GM13976 (cell line): ENCODE data around the gene CKM.

Experiments used
- DNase-seq: peaks from one replicate; pipeline ENCODE4 v3.0.0; 2012; ENCODE audit warnings: low spot score
- CTCF ChIP-seq: IDR thresholded peaks from 2 replicates; pipeline ENCODE4 v1.5.1; 2012; ENCODE audit warnings: borderline replicate concordance, mild to moderate bottlenecking; ENCODE audit not compliant: insufficient read depth; ENCODE audit errors: extremely low read depth, missing control alignments, control extremely low read depth
- in situ Hi-C: fragments of 300-500 bp; cut with MboI; formaldehyde crosslinking; loops from one replicate; pipeline ENCODE4 v1.12.0; 2022; ENCODE audit warnings: low sequenced_read_pairs, mixed read lengths, inconsistent platforms; ENCODE audit not compliant: unreplicated experiment

CKM gene

GRCh38 chr19:45350477-45351058 lies 27.9 kb upstream of the CKM start:
- TF ChIP-seq CTCF = no peak
- in situ Hi-C loops = no loop called here
- no peak for DNase-seq

GRCh38 chr19:45349430-45349941 lies 26.8 kb upstream of the CKM start:
- no peak for TF ChIP-seq CTCF
- in situ Hi-C loops = no loop called here
- no peak for DNase-seq

DNA sequence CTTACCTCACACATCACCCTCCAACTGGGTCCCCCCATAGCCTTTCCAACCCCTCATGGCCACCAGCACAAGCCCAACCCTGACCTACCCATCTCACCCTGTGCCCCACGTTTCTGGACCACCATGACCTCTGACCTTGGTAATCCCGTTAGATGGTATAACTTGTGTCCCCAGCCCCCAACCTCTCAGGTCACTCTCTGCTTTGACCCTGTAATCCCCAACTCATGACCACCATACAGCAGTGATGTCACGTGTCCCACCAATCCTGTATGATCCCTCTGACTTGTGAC lies 26.4 kb upstream of the CKM start:
- no peak for TF ChIP-seq CTCF
- no peak for DNase-seq
- in situ Hi-C loops = no loop called here

- DNase-seq = no peak
- in situ Hi-C loops = no loop called here
These were observed 25.9 kb upstream of the CKM start for GRCh38 chr19:45348367-45349125.

GRCh38 chr19:45347570-45348366 lies 25.1 kb upstream of the CKM start:
- in situ Hi-C loops = no loop called here
- TF ChIP-seq CTCF = no peak
- no peak for DNase-seq

More at GRCh38 chr19:45348367-45349125, 25.9 kb upstream of the CKM start:
- TF ChIP-seq CTCF = no peak

DNA sequence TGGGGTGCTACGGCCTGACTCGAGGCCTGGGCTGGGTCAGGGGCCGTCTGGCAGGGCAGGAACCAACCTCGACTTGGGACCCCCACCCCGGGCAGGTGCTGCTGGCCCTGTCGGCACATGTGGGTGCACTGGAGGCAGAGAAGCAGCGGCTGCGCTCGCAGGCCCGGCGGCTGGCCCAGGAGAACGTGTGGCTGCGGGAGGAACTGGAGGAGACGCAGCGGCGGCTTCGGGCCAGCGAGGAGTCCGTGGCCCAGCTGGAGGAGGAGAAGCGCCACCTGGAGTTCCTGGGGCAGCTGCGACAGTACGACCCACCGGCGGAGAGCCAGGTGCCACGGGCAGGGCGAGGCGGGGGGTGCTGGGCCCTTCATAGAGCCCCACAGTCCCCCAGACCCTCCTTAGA lies 23.8 kb upstream of the CKM start:
- no peak for DNase-seq
- in situ Hi-C loops = no loop called here
- TF ChIP-seq CTCF = no peak
